ENCODE measurements around the gene CACNA1D. TPM values are rescaled to one million over a fixed set of nuclear protein-coding genes. Genes with fewer than 3 reads are reported as not detected.

Gene CACNA1D
- total RNA-seq, 1 donor from 2014 or later: 6.3 TPM

GRCh38 chr3:53816425-53816824 lies 322.0 kb downstream of the CACNA1D start:
- Mint-ChIP-seq H3K9me3 (ENCODE audit: low read depth) (no peaks in the 10 kb centered on the region), H3K4me3 (ENCODE audit: low read depth) (no peak overlapping the region), H3K4me1 (ENCODE audit: low read depth) (no peaks in the 10 kb centered on the region), H3K36me3 (ENCODE audit: insufficient read depth) (peaks cover 2% of the 10 kb centered on the region), H3K27me3 (no peaks in the 10 kb centered on the region), H3K27ac (no peak overlapping the region)
- DNase-seq (ENCODE audit: low spot score, unreplicated experiment): no peak
- TF ChIP-seq, protein P1, sequence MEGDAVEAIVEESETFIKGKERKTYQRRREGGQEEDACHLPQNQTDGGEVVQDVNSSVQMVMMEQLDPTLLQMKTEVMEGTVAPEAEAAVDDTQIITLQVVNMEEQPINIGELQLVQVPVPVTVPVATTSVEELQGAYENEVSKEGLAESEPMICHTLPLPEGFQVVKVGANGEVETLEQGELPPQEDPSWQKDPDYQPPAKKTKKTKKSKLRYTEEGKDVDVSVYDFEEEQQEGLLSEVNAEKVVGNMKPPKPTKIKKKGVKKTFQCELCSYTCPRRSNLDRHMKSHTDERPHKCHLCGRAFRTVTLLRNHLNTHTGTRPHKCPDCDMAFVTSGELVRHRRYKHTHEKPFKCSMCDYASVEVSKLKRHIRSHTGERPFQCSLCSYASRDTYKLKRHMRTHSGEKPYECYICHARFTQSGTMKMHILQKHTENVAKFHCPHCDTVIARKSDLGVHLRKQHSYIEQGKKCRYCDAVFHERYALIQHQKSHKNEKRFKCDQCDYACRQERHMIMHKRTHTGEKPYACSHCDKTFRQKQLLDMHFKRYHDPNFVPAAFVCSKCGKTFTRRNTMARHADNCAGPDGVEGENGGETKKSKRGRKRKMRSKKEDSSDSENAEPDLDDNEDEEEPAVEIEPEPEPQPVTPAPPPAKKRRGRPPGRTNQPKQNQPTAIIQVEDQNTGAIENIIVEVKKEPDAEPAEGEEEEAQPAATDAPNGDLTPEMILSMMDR (IDR thresholded peaks at IDR 0.05; ENCODE audit: unreplicated experiment): no peak

GRCh38 chr3:53817211-53817610 lies 322.8 kb downstream of the CACNA1D start:
- H3K4me3 Mint-ChIP-seq (ENCODE audit: low read depth): no peak overlapping the region
- no peaks in the 10 kb centered on the region for H3K27me3 Mint-ChIP-seq
- H3K4me1 Mint-ChIP-seq (ENCODE audit: low read depth): no peaks in the 10 kb centered on the region
- peaks cover 4% of the 10 kb centered on the region for H3K36me3 Mint-ChIP-seq (ENCODE audit: insufficient read depth)
- no peak overlapping the region for H3K27ac Mint-ChIP-seq
- TF ChIP-seq, protein P1 (IDR thresholded peaks at IDR 0.05; ENCODE audit: unreplicated experiment): no peak
- no peaks in the 10 kb centered on the region for H3K9me3 Mint-ChIP-seq (ENCODE audit: low read depth)
- DNase-seq (ENCODE audit: low spot score, unreplicated experiment): no peak

DNA sequence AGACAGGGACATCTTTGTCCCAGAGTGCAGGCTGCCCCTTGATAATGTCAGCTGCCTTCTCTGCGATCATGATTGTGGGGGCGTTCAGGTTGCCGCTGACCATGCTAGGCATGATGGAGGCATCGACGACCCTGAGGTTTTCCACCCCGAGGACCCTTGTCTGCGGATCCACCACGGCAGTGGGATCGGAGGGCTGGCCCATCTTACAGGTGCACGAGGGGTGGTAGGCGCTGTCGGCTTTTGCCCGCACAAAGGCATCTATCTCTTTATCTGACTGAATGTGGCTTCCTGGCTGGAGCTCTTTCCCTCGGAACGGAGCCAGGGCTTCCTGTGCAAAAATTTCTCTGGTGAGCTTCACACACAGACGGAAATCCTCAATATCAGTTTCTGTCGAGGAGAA lies 323.4 kb downstream of the CACNA1D start:
- DNase-seq (ENCODE audit: low spot score, unreplicated experiment): no peak
- Mint-ChIP-seq H3K4me1 (ENCODE audit: low read depth) (no peaks in the 10 kb centered on the region), H3K4me3 (ENCODE audit: low read depth) (no peak overlapping the region), H3K27me3 (no peaks in the 10 kb centered on the region), H3K9me3 (ENCODE audit: low read depth) (no peaks in the 10 kb centered on the region), H3K36me3 (ENCODE audit: insufficient read depth) (peaks cover 4% of the 10 kb centered on the region), H3K27ac (no peak overlapping the region)
- TF ChIP-seq, protein P1 (IDR thresholded peaks at IDR 0.05; ENCODE audit: unreplicated experiment): no peak

GRCh38 chr3:53818221-53819162 lies 324.1 kb downstream of the CACNA1D start:
- Mint-ChIP-seq H3K27ac (no peak overlapping the region), H3K4me1 (ENCODE audit: low read depth) (no peaks in the 10 kb centered on the region), H3K4me3 (ENCODE audit: low read depth) (no peak overlapping the region), H3K27me3 (no peaks in the 10 kb centered on the region), H3K36me3 (ENCODE audit: insufficient read depth) (peaks cover 4% of the 10 kb centered on the region), H3K9me3 (ENCODE audit: low read depth) (no peaks in the 10 kb centered on the region)
- no peak for DNase-seq (ENCODE audit: low spot score, unreplicated experiment)
- TF ChIP-seq, protein P1 (IDR thresholded peaks at IDR 0.05; ENCODE audit: unreplicated experiment): no peak

DNA sequence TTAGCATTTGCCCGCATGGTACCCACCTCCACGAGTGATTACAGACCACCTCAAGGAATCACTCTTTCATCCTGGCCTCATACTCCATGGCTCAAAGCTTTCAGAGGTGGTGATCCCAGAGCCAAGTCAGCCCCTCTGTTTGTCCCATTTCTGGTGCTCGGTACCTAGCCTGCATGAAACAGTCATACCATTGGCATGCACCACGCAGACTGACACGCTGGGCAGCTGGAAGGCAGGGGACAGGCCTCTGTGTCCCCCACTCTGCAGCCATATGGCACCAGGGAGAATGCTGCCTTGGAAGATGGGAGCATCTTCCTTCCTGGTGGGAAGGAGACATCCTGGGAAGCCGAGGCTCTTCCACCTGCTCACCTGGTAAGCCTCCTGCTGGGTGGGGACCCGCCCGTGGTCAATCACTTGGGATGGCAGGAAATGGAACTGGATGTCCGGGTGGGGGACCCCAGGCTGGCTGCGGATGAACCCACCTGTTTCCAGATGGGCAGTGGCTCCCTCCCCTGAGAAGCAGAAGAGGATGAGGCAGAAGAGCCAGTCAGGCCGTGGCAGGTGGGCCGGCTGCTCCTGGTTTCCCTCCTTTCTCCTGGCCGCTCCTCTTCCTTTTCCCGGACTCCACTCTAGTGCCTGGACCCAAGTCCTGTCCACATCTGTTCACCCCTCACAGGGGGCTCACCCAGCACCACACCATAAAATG lies 324.9 kb downstream of the CACNA1D start:
- H3K4me3 Mint-ChIP-seq (ENCODE audit: low read depth): no peak overlapping the region
- peaks cover under 1% of the 10 kb centered on the region for H3K4me1 Mint-ChIP-seq (ENCODE audit: low read depth)
- H3K27ac Mint-ChIP-seq: no peak overlapping the region
- TF ChIP-seq, protein P1 (IDR thresholded peaks at IDR 0.05; ENCODE audit: unreplicated experiment): no peak
- no peaks in the 10 kb centered on the region for H3K9me3 Mint-ChIP-seq (ENCODE audit: low read depth)
- H3K27me3 Mint-ChIP-seq: no peaks in the 10 kb centered on the region
- peaks cover 6% of the 10 kb centered on the region for H3K36me3 Mint-ChIP-seq (ENCODE audit: insufficient read depth)
- DNase-seq (ENCODE audit: low spot score, unreplicated experiment): no peak

Measured in progenitor cell of endocrine pancreas (in vitro differentiated cells).